HCT116 (cell line): Measurements from ENCODE around the gene SIRT7.

ENCODE experiments used
- CTCF ChIP-seq, 3 experiments: fragments of 200-600 bp in 1 of 3; sonication (generic) in 1 of 3; IDR thresholded peaks in 2 of 3; conservative IDR thresholded peaks in 1 of 3; 2 replicates each; pipeline ENCODE4 v1.5.1; 2012 to 2017; ENCODE audit warnings: low read depth in 2 of 3, low read length in 2 of 3, antibody characterized with exemption in 1 of 3, borderline replicate concordance in 1 of 3, control low read depth in 1 of 3, mild to moderate bottlenecking in 1 of 3, mixed read lengths in 1 of 3, mixed run types in 1 of 3, moderate library complexity in 1 of 3; ENCODE audit not compliant: insufficient read depth in 1 of 3
- ELF1 ChIP-seq: IDR thresholded peaks from 2 replicates; pipeline ENCODE4 v1.6.1; 2012; ENCODE audit warnings: low read depth, borderline replicate concordance
- FOSL1 ChIP-seq: IDR thresholded peaks from 2 replicates; pipeline ENCODE4 v1.6.1; 2012; ENCODE audit warnings: low read depth
- POLR2A ChIP-seq: IDR thresholded peaks from 2 replicates; pipeline ENCODE4 v1.7.0; 2011; ENCODE audit warnings: borderline replicate concordance; ENCODE audit not compliant: insufficient read depth, insufficient read length; ENCODE audit errors: extremely low read depth
- POLR2AphosphoS5 ChIP-seq: IDR thresholded peaks from 2 replicates; pipeline ENCODE4 v1.6.1; 2011; ENCODE audit warnings: mild to moderate bottlenecking, low read depth, low read length, moderate library complexity
- RAD21 ChIP-seq: IDR thresholded peaks from 2 replicates; pipeline ENCODE4 v1.6.1; 2012; ENCODE audit warnings: low read depth, mild to moderate bottlenecking
- SIN3A ChIP-seq: IDR thresholded peaks from 2 replicates; pipeline ENCODE4 v1.6.1; 2012; ENCODE audit warnings: low read depth
- SP1 ChIP-seq: IDR thresholded peaks from 2 replicates; pipeline ENCODE4 v1.6.1; 2012; ENCODE audit warnings: low read depth
- TCF7L2 ChIP-seq: IDR thresholded peaks from 2 replicates; pipeline ENCODE4 v1.7.0; 2011; ENCODE audit warnings: borderline replicate concordance, inconsistent platforms; ENCODE audit not compliant: insufficient read depth, insufficient read length; ENCODE audit errors: extremely low read depth
- YY1 ChIP-seq: IDR thresholded peaks from 2 replicates; pipeline ENCODE4 v1.6.1; 2011; ENCODE audit warnings: low read length, low read depth, moderate library complexity, mild to moderate bottlenecking; ENCODE audit not compliant: insufficient replicate concordance; ENCODE audit errors: extremely low read depth
- ZNF274 ChIP-seq: fragments of 200-500 bp; sonication (Bioruptor generic); IDR thresholded peaks from 2 replicates; pipeline ENCODE4 v1.6.1; 2014; ENCODE audit warnings: mild to moderate bottlenecking, low read depth, low read length, inconsistent platforms
- TF ChIP-seq, protein P1 (sequence below): IDR thresholded peaks from 2 replicates; pipeline ENCODE4 v1.6.1; 2011; ENCODE audit warnings: mild to moderate bottlenecking, low read length, moderate library complexity; ENCODE audit not compliant: insufficient replicate concordance; ENCODE audit errors: extremely low read depth

GRCh38 chr17:81863123-81863675, 54.8 kb downstream of the SIRT7 start:
- TF ChIP-seq CTCF (IDR thresholded peaks at IDR 0.05 in 2 of 3, conservative IDR thresholded peaks at IDR 0.05 in 1 of 3; ENCODE audit: borderline replicate concordance in 1 of 3, insufficient read depth in 1 of 3, low read depth in 2 of 3, low read length in 2 of 3), result no peak
- TF ChIP-seq SP1, result no peak
- TF ChIP-seq POLR2A, result no peak
- no peak for TF ChIP-seq ZNF274
- no peak for TF ChIP-seq RAD21
- no peak for TF ChIP-seq POLR2AphosphoS5
- TF ChIP-seq FOSL1, result no peak
- TF ChIP-seq TCF7L2, result no peak
- no peak for TF ChIP-seq ELF1
- TF ChIP-seq YY1, result no peak
- TF ChIP-seq SIN3A, result no peak
- TF ChIP-seq, protein P1, sequence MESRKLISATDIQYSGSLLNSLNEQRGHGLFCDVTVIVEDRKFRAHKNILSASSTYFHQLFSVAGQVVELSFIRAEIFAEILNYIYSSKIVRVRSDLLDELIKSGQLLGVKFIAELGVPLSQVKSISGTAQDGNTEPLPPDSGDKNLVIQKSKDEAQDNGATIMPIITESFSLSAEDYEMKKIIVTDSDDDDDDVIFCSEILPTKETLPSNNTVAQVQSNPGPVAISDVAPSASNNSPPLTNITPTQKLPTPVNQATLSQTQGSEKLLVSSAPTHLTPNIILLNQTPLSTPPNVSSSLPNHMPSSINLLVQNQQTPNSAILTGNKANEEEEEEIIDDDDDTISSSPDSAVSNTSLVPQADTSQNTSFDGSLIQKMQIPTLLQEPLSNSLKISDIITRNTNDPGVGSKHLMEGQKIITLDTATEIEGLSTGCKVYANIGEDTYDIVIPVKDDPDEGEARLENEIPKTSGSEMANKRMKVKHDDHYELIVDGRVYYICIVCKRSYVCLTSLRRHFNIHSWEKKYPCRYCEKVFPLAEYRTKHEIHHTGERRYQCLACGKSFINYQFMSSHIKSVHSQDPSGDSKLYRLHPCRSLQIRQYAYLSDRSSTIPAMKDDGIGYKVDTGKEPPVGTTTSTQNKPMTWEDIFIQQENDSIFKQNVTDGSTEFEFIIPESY, result no peak
